Sigmoid colon (tissue), 7 donors: ENCODE data around the gene CXCL5. TPM values are rescaled to one million over a fixed set of nuclear protein-coding genes. Genes with fewer than 3 reads are reported as not detected.

Experiments used
- DNase-seq: peaks from one replicate; pipeline ENCODE4 v3.0.0-alpha.2; 2019
- H3K27ac ChIP-seq, 4 donors: fragments of 200-600 bp; sonication (generic); one replicate each; pipeline ENCODE4 v1.5.1; 2016 to 2019; ENCODE audit warnings: mild to moderate bottlenecking in 1 of 4
- H3K27me3 ChIP-seq, 3 donors: fragments of 200-600 bp; sonication (generic); one replicate each; pipeline ENCODE4 v1.5.1; 2019; ENCODE audit warnings: mild to moderate bottlenecking in 1 of 3
- H3K36me3 ChIP-seq, 4 donors: fragments of 200-600 bp; sonication (generic); one replicate each; pipeline ENCODE4 v1.5.1; 2016 to 2019
- H3K4me1 ChIP-seq, 4 donors: fragments of 200-600 bp; sonication (generic); one replicate each; pipeline ENCODE4 v1.5.1; 2017 to 2019
- H3K4me3 ChIP-seq, 4 donors: fragments of 200-600 bp; sonication (generic); one replicate each; pipeline ENCODE4 v1.5.1; 2017 to 2019; ENCODE audit warnings: mild to moderate bottlenecking in 2 of 4, moderate library complexity in 1 of 4
- H3K9me3 ChIP-seq, 4 donors: fragments of 200-600 bp in 3 of 4; sonication (generic) in 3 of 4; one replicate each; pipeline versions ENCODE4 v1.5.1 to v1.6.1; 2013 to 2019
- CTCF ChIP-seq, 4 experiments: fragments of 450-650 bp in 3 of 4; fragments of 200-600 bp in 1 of 4; IDR thresholded peaks; one replicate each; pipeline ENCODE4 v1.5.1; 2016 to 2019; ENCODE audit warnings: antibody characterized with exemption in 4 of 4, mild to moderate bottlenecking in 3 of 4, moderate library complexity in 2 of 4
- EP300 ChIP-seq, 4 donors: sonication (generic); formaldehyde crosslinking; IDR thresholded peaks; one replicate each; pipeline ENCODE4 v1.6.1; 2017; ENCODE audit warnings: antibody characterized with exemption in 4 of 4
- POLR2A ChIP-seq, 2 donors: fragments of 450-650 bp; IDR thresholded peaks; one replicate each; pipeline ENCODE4 v1.6.1; 2016; ENCODE audit warnings: antibody characterized with exemption in 2 of 2, mild to moderate bottlenecking in 2 of 2, moderate library complexity in 2 of 2
- POLR2AphosphoS5 ChIP-seq, 4 donors: sonication (generic); formaldehyde crosslinking; IDR thresholded peaks; one replicate each; pipeline ENCODE4 v1.6.1; 2017; ENCODE audit warnings: antibody characterized with exemption in 4 of 4
- WGBS, 2 donors: extraction: QIAGEN DNeasy Blood & Tissue Kit; methylation state at CpG; one replicate each; pipeline ENCODE4 v1.1.7; 2013; 5-methylcytosine and 5-hydroxymethylcytosine counted together
- intact Hi-C: fragments of 100-400 bp; cut with DNase I; formaldehyde crosslinking; loops from one replicate; pipeline ENCODE4 v1.15.1; 2023
- polyA plus RNA-seq, 3 donors: library from polyadenylated mRNA; stranded (reverse); fragments of 200-250 nt; gene quantifications; one replicate each; pipeline ENCODE4 v1.2.3, GENCODE V29; 2013
- total RNA-seq, 4 donors: library from RNA; depleted of rRNA; stranded (reverse); fragments of >200 nt; gene quantifications; one replicate each; pipeline ENCODE4 v1.1.0, GENCODE V29; 2016
- donor health status: healthy with polysubstance abuse.
- donor health status: Bipolar disorder and iron deficiency.
- donor health status: healthy.

The CXCL5 gene
- total and polyA plus RNA-seq, 7 donors, result 0.83 to 0.92 TPM; not detected in 5

- Histone ChIP-seq H3K4me3 (no peak overlapping the region), H3K4me1 (no peaks in the 10 kb centered on the region), H3K36me3 (no peaks in the 10 kb centered on the region), H3K9me3 (no peaks in the 10 kb centered on the region), H3K27me3 (no peaks in the 10 kb centered on the region), H3K27ac (no peak overlapping the region)
- TF ChIP-seq POLR2AphosphoS5 (IDR thresholded peaks at IDR 0.05) (no peak), CTCF (IDR thresholded peaks at IDR 0.05) (no peak), POLR2A (IDR thresholded peaks at IDR 0.05) (no peak), EP300 (IDR thresholded peaks at IDR 0.05) (no peak)
- 52 to 68% methylated on average over 3 of the region's 3 CpGs for WGBS, 2 donors
- intact Hi-C loops, result no loop called here
- DNase-seq, result peak; percentile 52
These were observed 20.3 kb upstream of the CXCL5 start for GRCh38 chr4:74018771-74019170.

- Histone ChIP-seq H3K9me3 (no peaks in the 10 kb centered on the region), H3K4me3 (no peak overlapping the region), H3K36me3 (no peaks in the 10 kb centered on the region), H3K4me1 (no peaks in the 10 kb centered on the region), H3K27ac (no peak overlapping the region), H3K27me3 (no peaks in the 10 kb centered on the region)
- TF ChIP-seq POLR2A (IDR thresholded peaks at IDR 0.05) (no peak), CTCF (IDR thresholded peaks at IDR 0.05) (no peak), POLR2AphosphoS5 (IDR thresholded peaks at IDR 0.05) (no peak), EP300 (IDR thresholded peaks at IDR 0.05) (no peak)
- no peak for DNase-seq
- intact Hi-C loops, result no loop called here
These were observed 19.6 kb upstream of the CXCL5 start for GRCh38 chr4:74018116-74018515.

GRCh38 chr4:74016068-74016467 lies 17.6 kb upstream of the CXCL5 start:
- WGBS, 2 donors, result 6 to 13% methylated on average over 1 of the region's 1 CpG
- Histone ChIP-seq H3K4me1 (no peaks in the 10 kb centered on the region), H3K4me3 (no peak overlapping the region), H3K9me3 (no peaks in the 10 kb centered on the region), H3K36me3 (no peaks in the 10 kb centered on the region), H3K27me3 (no peaks in the 10 kb centered on the region), H3K27ac (no peak overlapping the region)
- no peak for TF ChIP-seq POLR2A (IDR thresholded peaks at IDR 0.05)
- TF ChIP-seq CTCF (IDR thresholded peaks at IDR 0.05), result no peak
- no peak for TF ChIP-seq EP300 (IDR thresholded peaks at IDR 0.05)
- TF ChIP-seq POLR2AphosphoS5 (IDR thresholded peaks at IDR 0.05), result no peak
- intact Hi-C loops, result no loop called here
- DNase-seq, result no peak

- Histone ChIP-seq H3K9me3 (peaks cover 0 to 2% (median 0%) of the 10 kb centered on the region in 4 donors), H3K27me3 (no peaks in the 10 kb centered on the region), H3K4me3 (no peak overlapping the region), H3K4me1 (no peaks in the 10 kb centered on the region), H3K36me3 (no peaks in the 10 kb centered on the region), H3K27ac (no peak overlapping the region)
- WGBS, 2 donors, result 91 to 98% methylated on average over 3 of the region's 3 CpGs
- TF ChIP-seq POLR2A (IDR thresholded peaks at IDR 0.05) (no peak), CTCF (IDR thresholded peaks at IDR 0.05) (no peak), EP300 (IDR thresholded peaks at IDR 0.05) (no peak), POLR2AphosphoS5 (IDR thresholded peaks at IDR 0.05) (no peak)
- no peak for DNase-seq
- intact Hi-C loops, result no loop called here
These were observed 16.8 kb upstream of the CXCL5 start for GRCh38 chr4:74015126-74015780.

- 18 to 32% methylated on average over 1 of the region's 1 CpG for WGBS, 2 donors
- intact Hi-C loops, result no loop called here
- no peak for DNase-seq
- Histone ChIP-seq H3K4me1 (no peaks in the 10 kb centered on the region), H3K36me3 (no peaks in the 10 kb centered on the region), H3K9me3 (peaks cover 0 to 2% (median 0%) of the 10 kb centered on the region in 4 donors), H3K27me3 (no peaks in the 10 kb centered on the region), H3K27ac (no peak overlapping the region), H3K4me3 (no peak overlapping the region)
- TF ChIP-seq CTCF (IDR thresholded peaks at IDR 0.05) (no peak), POLR2A (IDR thresholded peaks at IDR 0.05) (no peak), EP300 (IDR thresholded peaks at IDR 0.05) (no peak), POLR2AphosphoS5 (IDR thresholded peaks at IDR 0.05) (no peak)
These were observed 15.9 kb upstream of the CXCL5 start for GRCh38 chr4:74014332-74014731.
